AG04449 (cell line): ENCODE data around the gene ZNF701.
A peak's percentile ranks its signal among the peaks of the same experiment; 100 is the strongest.
"Not testable (repeated sequence)": the region's sequence is repeated elsewhere in the genome, so short reads cannot be mapped to it uniquely, and the experiment has no call there.

ENCODE experiments used
- CTCF ChIA-PET: fragments of 350-600 bp; formaldehyde crosslinking; extraction: SDS; loops from one replicate; lab custom pipeline; 2021; ENCODE audit warnings: antibody characterized with exemption; lab: Yijun Ruan, JAX
- POLR2A ChIA-PET: fragments of 400-600, 350-600 bp; formaldehyde crosslinking; extraction: SDS; loops from one replicate; lab custom pipeline; 2020; ENCODE audit warnings: antibody characterized with exemption, inconsistent platforms; lab: Yijun Ruan, JAX
- DNase-seq: peaks from one replicate; pipeline ENCODE4 v3.0.0-alpha.2; 2010; ENCODE audit warnings: low read depth, low spot score
- H3K4me3 ChIP-seq: 2 replicates; pipeline ENCODE4 v1.5.1; 2011; ENCODE audit warnings: low read depth, mild to moderate bottlenecking, control low read depth, low read length
- TF ChIP-seq, protein P1 (sequence below): IDR thresholded peaks from one replicate; pipeline ENCODE4 v1.5.1; 2011; ENCODE audit warnings: mild to moderate bottlenecking, moderate library complexity, low read length, control low read depth, inconsistent platforms; ENCODE audit not compliant: insufficient read depth; ENCODE audit errors: missing control alignments

Gene ZNF701

DNA sequence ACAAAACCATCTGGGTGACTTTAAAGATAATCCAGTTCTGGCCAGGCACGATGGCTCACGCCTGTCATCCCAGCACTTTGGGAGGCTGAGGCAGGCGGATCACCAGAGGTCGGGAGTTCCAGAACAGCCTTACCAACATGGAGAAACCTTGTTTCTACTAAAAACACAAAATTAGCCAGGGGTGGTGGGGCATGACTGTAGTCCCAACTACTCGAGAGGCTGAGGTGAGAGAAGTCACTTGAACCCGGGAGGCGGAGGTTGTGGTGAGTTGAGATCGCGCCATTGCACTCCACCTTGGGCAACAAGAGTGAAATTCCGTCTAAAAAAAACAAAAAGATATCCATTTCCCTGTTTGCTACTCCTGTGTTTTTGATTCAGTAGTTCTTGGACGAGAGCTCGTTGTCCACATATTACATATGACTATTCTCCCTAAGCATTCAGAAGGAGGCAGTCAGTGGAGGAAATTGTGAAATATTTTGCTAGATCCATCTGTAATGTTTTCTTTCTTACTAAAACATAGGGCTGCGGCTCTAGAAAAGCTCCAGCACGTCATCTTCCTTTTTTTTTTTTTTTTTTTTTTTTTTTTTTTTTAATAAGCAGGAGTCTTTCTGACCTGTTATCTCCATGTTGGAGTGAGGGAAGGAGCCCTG lies 33.6 kb downstream of the ZNF701 start:
- TF ChIP-seq, protein P1, sequence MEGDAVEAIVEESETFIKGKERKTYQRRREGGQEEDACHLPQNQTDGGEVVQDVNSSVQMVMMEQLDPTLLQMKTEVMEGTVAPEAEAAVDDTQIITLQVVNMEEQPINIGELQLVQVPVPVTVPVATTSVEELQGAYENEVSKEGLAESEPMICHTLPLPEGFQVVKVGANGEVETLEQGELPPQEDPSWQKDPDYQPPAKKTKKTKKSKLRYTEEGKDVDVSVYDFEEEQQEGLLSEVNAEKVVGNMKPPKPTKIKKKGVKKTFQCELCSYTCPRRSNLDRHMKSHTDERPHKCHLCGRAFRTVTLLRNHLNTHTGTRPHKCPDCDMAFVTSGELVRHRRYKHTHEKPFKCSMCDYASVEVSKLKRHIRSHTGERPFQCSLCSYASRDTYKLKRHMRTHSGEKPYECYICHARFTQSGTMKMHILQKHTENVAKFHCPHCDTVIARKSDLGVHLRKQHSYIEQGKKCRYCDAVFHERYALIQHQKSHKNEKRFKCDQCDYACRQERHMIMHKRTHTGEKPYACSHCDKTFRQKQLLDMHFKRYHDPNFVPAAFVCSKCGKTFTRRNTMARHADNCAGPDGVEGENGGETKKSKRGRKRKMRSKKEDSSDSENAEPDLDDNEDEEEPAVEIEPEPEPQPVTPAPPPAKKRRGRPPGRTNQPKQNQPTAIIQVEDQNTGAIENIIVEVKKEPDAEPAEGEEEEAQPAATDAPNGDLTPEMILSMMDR: no peak
- peak; percentile 5 for DNase-seq
- ChIA-PET POLR2A (no interaction called here), CTCF (interaction anchor here (0.6 to 1.0 kb wide), 3 partner anchors 8 to 106 kb away, joined by 3 to 4 read pairs (median 3); no protein-coding TSS in a partner anchor)
- no peak overlapping the region for H3K4me3 ChIP-seq

DNA sequence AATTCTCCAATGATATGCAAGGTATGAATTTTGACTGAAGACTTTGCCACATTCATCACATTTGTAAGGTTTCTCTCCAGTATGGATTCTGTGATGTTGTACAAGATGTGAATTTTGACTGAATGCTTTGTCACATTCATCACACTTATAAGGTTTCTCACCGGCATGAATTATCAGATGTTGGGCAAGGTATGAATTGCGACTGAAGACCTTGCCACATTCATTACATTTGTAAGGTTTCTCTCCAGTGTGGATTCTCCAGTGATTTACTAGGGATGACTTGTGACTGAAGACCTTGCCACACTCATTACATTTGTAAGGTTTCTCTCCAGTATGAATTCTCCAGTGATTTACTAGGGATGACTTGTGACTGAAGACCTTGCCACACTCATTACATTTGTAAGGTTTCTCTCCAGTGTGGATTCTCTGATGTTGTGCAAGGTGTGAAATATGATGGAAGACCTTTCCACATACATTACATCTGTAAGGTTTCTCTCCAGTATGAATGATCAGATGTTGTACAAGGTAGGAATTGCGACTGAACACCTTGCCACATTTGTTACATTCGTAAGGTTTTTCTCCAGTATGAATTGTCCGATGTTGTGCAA lies 43.3 kb downstream of the ZNF701 start:
- POLR2A ChIA-PET: no interaction called here
- DNase-seq: no peak
- CTCF ChIA-PET: no interaction called here
- TF ChIP-seq, protein P1: no peak
- no peak overlapping the region for H3K4me3 ChIP-seq

DNA sequence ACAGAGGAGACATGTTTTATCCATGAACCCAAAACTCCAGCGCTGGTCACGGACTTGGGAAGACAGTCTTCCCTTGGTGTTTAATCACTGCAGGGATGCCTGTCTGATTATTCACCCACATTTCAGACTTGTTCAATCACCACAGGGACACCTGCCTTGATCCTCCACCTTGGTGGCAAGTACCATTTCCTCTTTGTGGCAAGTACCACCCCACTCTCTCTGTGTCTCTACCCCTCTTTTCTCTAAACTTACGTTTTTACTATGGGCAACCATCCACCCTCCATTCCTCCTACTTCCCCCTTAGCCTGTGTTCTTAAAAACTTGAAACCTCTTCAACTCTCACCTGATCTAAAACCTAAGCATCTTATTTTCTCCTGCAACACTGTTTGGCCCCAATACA lies 51.3 kb downstream of the ZNF701 start:
- TF ChIP-seq, protein P1: no peak
- DNase-seq: no peak
- POLR2A ChIA-PET: no interaction called here
- H3K4me3 ChIP-seq: no peak overlapping the region
- CTCF ChIA-PET: no interaction called here

DNA sequence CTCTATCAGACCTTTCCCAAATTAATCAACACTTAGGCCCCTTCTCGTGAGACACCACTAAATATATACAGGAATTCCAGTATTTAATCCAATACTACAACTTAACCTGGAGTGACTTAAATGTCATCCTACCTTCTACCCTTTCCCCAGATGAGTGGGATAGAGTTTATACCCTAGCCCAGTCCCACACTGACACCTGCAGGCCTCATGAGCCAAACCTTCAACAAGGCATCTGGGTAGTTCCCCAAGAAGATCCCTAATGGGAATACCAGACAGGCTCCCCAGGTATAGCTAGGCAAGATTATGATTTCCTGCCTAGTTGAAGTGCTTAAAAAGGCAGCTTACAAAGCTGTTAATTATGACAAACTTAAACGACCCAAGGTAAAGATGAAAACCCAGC lies 52.2 kb downstream of the ZNF701 start:
- ChIA-PET CTCF (no interaction called here), POLR2A (no interaction called here)
- no peak overlapping the region for H3K4me3 ChIP-seq
- DNase-seq: no peak
- TF ChIP-seq, protein P1: no peak

DNA sequence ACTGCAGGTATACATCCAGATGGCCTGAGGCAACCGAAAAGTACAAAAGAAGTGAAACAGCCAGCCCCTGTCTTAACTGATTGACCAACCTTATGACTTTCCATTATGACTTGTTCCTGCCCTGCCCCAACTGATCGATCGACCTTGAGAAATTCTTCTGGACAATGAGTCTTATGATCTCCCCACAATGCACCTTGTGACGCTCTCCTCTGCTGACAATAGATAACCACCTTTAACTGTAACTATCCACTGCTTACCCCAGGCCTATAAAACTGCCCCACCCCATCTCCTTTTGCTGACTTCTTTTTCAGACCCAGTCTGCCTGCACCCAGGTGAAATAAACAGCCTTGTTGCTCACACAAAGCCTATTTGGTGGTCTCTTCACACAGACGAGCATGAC lies 56.8 kb downstream of the ZNF701 start:
- no peak for DNase-seq
- CTCF ChIA-PET: no interaction called here
- H3K4me3 ChIP-seq: no peak overlapping the region
- POLR2A ChIA-PET: no interaction called here
- TF ChIP-seq, protein P1: no peak

DNA sequence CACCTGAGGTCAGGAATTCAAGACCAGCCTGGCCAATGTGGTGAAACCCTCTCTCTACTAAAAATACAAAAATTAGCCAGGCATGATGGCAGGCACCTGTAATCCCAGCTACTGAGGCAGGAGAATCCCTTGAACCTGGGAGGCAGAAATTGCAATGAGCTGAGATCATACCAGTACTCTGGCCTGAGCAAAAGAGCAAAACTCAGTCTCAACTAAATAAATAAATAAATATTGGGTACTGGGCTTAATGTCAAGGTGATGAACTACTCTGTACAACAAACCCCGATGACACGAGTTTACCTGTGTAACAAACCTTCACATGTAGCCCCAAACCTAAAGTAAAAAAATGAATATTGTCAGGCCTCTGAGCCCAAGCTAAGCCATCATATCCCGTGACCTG lies 57.4 kb downstream of the ZNF701 start:
- POLR2A ChIA-PET, H3K4me3 ChIP-seq, CTCF ChIA-PET, DNase-seq: not testable (repeated sequence)
